MCF 10A (cell line): ENCODE measurements around the gene RBFOX1. TPM values are rescaled to one million over a fixed set of nuclear protein-coding genes. Genes with fewer than 3 reads are reported as not detected.

ENCODE experiments used
- BruUV-seq: library from RNA; stranded (reverse); fragments of 400-500 nt; replicated peaks from 2 replicates; lab custom pipeline; 2021; lab: Mats Ljungman, UMichigan
- CTCF ChIA-PET: fragments of 300-600 bp; sonication (Branson Sonifier 250); formaldehyde crosslinking; extraction: SDS; loops from one replicate; lab custom pipeline; 2021; ENCODE audit warnings: antibody characterized with exemption, inconsistent platforms; lab: Yijun Ruan, JAX
- POLR2A ChIA-PET: fragments of 300-600, 350-650 bp; sonication (Branson Sonifier 250); formaldehyde crosslinking; extraction: SDS; loops from one replicate; lab custom pipeline; 2020; ENCODE audit warnings: antibody characterized with exemption, inconsistent platforms; lab: Yijun Ruan, JAX
- DNase-seq: peaks from one replicate; pipeline ENCODE4 v3.0.0-alpha.2; 2018; ENCODE audit not compliant: unreplicated experiment
- H3K27ac Mint-ChIP-seq: one replicate; pipeline ENCODE4 v1.8.0; 2022; ENCODE audit warnings: mild to moderate bottlenecking, low read depth, mixed read lengths; ENCODE audit not compliant: unreplicated experiment
- H3K27me3 Mint-ChIP-seq: one replicate; pipeline ENCODE4 v1.8.0; 2022; ENCODE audit warnings: mixed read lengths; ENCODE audit not compliant: insufficient read depth, unreplicated experiment
- H3K36me3 Mint-ChIP-seq: one replicate; pipeline ENCODE4 v1.8.0; 2022; ENCODE audit warnings: mild to moderate bottlenecking, moderate library complexity, mixed read lengths; ENCODE audit not compliant: insufficient read depth, unreplicated experiment
- H3K4me1 Mint-ChIP-seq: one replicate; pipeline ENCODE4 v1.8.0; 2022; ENCODE audit warnings: mixed read lengths; ENCODE audit not compliant: insufficient read depth, unreplicated experiment
- H3K4me3 Mint-ChIP-seq: one replicate; pipeline ENCODE4 v1.8.0; 2022; ENCODE audit warnings: mild to moderate bottlenecking, moderate library complexity, mixed read lengths; ENCODE audit not compliant: unreplicated experiment
- H3K9me3 Mint-ChIP-seq: one replicate; pipeline ENCODE4 v1.8.0; 2022; ENCODE audit warnings: mixed read lengths; ENCODE audit not compliant: unreplicated experiment
- CTCF ChIP-seq: fragments of 200-600 bp; IDR thresholded peaks from one replicate; pipeline ENCODE4 v1.8.0; 2022; ENCODE audit warnings: antibody characterized with exemption, mild to moderate bottlenecking; ENCODE audit not compliant: unreplicated experiment
- intact Hi-C: fragments of 100-400 bp; cut with micrococcal nuclease; formaldehyde crosslinking; loops from 2 replicates; pipeline ENCODE4 v1.14.1; 2022
- total RNA-seq: library from RNA; stranded (reverse); gene quantifications from 2 replicates; pipeline ENCODE4 v1.2.3, GENCODE V29; 2022

RBFOX1 gene
- total RNA-seq, 1 experiment from 2014 or later: not detected

- no TSS peak for BruUV-seq
- Mint-ChIP-seq H3K4me3 (no peak overlapping the region), H3K27me3 (no peaks in the 10 kb centered on the region), H3K36me3 (no peaks in the 10 kb centered on the region), H3K9me3 (peaks cover 22% of the 10 kb centered on the region), H3K4me1 (no peaks in the 10 kb centered on the region), H3K27ac (no peak overlapping the region)
- no peak for TF ChIP-seq CTCF
- no peak for DNase-seq
- intact Hi-C loops: no loop called here
- CTCF ChIA-PET: no interaction called here
- POLR2A ChIA-PET: no interaction called here
Measured at GRCh38 chr16:7482032-7482431, 149.4 kb downstream of the RBFOX1 start.

GRCh38 chr16:7482596-7483290, 150.1 kb downstream of the RBFOX1 start:
- no peak for TF ChIP-seq CTCF
- DNase-seq: no peak
- Mint-ChIP-seq H3K4me1 (no peaks in the 10 kb centered on the region), H3K27me3 (no peaks in the 10 kb centered on the region), H3K4me3 (no peak overlapping the region), H3K9me3 (peaks cover 19% of the 10 kb centered on the region), H3K27ac (no peak overlapping the region), H3K36me3 (no peaks in the 10 kb centered on the region)
- CTCF ChIA-PET: no interaction called here
- intact Hi-C loops: no loop called here
- POLR2A ChIA-PET: no interaction called here
- no TSS peak for BruUV-seq

- POLR2A ChIA-PET: no interaction called here
- CTCF ChIA-PET: no interaction called here
Measured at GRCh38 chr16:7487574-7488323, 155.1 kb downstream of the RBFOX1 start.

More at GRCh38 chr16:7487574-7488323, 155.1 kb downstream of the RBFOX1 start:
- Mint-ChIP-seq H3K9me3 (peaks cover 23% of the 10 kb centered on the region), H3K4me1 (no peaks in the 10 kb centered on the region), H3K27ac (no peak overlapping the region), H3K4me3 (no peak overlapping the region), H3K27me3 (no peaks in the 10 kb centered on the region), H3K36me3 (no peaks in the 10 kb centered on the region)
- intact Hi-C loops: no loop called here
- BruUV-seq: no TSS peak
- no peak for TF ChIP-seq CTCF
- no peak for DNase-seq
